GM12878 (cell line): ENCODE results near the gene WBP2NL. TPM values are rescaled to one million over a fixed set of nuclear protein-coding genes. Genes with fewer than 3 reads are reported as not detected.

Source experiments
- ATAC-seq: fragments of 200-7000 bp; cut with Tn5 transposase; 3 replicates; pipeline ENCODE4 v1.9.1; 2020; ENCODE audit warnings: mild to moderate bottlenecking, moderate library complexity
- BruUV-seq: library from RNA; stranded (reverse); fragments of 400-500 nt; replicated peaks from 2 replicates; lab custom pipeline; 2021; lab: Mats Ljungman, UMichigan
- CTCF ChIA-PET: fragments of 300-600 bp; sonication (Branson Sonifier 250); formaldehyde crosslinking; extraction: SDS; loops from one replicate; lab custom pipeline; 2021; ENCODE audit warnings: inconsistent platforms; lab: Yijun Ruan, JAX
- POLR2A ChIA-PET: fragments of 350-600 bp; formaldehyde crosslinking; extraction: SDS; loops from one replicate; lab custom pipeline; 2021; ENCODE audit warnings: inconsistent platforms; lab: Charles Lee
- RAD21 ChIA-PET: fragments of 300-600 bp; sonication (Branson Sonifier 250); formaldehyde crosslinking; loops from one replicate; lab custom pipeline; 2023; ENCODE audit warnings: antibody characterized with exemption; ENCODE audit not compliant: unreplicated experiment; lab: Charles Lee
- SMC1A ChIA-PET: fragments of 300-600 bp; sonication (Branson Sonifier 250); formaldehyde crosslinking; loops from one replicate; lab custom pipeline; 2023; ENCODE audit not compliant: unreplicated experiment, uncharacterized antibody; lab: Charles Lee
- DNase-seq: peaks from one replicate; pipeline ENCODE4 v3.0.0-alpha.2; 2011; ENCODE audit warnings: low read depth, low spot score
- FAIRE-seq: peaks from 3 replicates; lab custom pipeline; 2011; peaks lifted over from hg19 to GRCh38; lab: Jason Lieb, UNC
- H2AFZ ChIP-seq: 2 replicates; pipeline ENCODE4 v1.6.0; 2011; ENCODE audit warnings: low read depth, low read length, control low read depth; ENCODE audit not compliant: control insufficient read depth
- H3K27ac ChIP-seq: 2 replicates; pipeline ENCODE4 v1.5.1; 2011; ENCODE audit warnings: control low read depth; ENCODE audit not compliant: control insufficient read depth, insufficient read depth
- H3K27me3 ChIP-seq, 2 experiments: replicated peaks in 1 of 2; 2 replicates each; pipeline versions ENCODE4 v1.6.0 to v1.6.1; 2011; ENCODE audit warnings: low read length in 1 of 2; ENCODE audit not compliant: control insufficient read depth in 2 of 2, insufficient read depth in 2 of 2
- H3K36me3 ChIP-seq, 2 experiments: 2 replicates each; pipeline ENCODE4 v1.5.1; 2011; ENCODE audit warnings: low read length in 1 of 2; ENCODE audit not compliant: control insufficient read depth in 2 of 2, insufficient read depth in 2 of 2
- H3K4me1 ChIP-seq: 2 replicates; pipeline ENCODE4 v1.6.1; 2011; ENCODE audit warnings: mild to moderate bottlenecking, low read length, moderate library complexity, mixed read lengths; ENCODE audit not compliant: control insufficient read depth, insufficient read depth
- H3K4me2 ChIP-seq: 2 replicates; pipeline ENCODE4 v1.6.0; 2011; ENCODE audit warnings: control low read depth; ENCODE audit not compliant: control insufficient read depth, insufficient read depth
- H3K4me3 ChIP-seq: fragments of 200-600 bp; sonication (generic); 2 replicates; pipeline ENCODE4 v1.5.1; 2016
- H3K79me2 ChIP-seq: 2 replicates; pipeline ENCODE4 v1.6.0; 2011; ENCODE audit warnings: low read length; ENCODE audit not compliant: control insufficient read depth, insufficient read depth
- H3K9ac ChIP-seq: 2 replicates; pipeline ENCODE4 v1.8.0; 2011; ENCODE audit warnings: low read length, control low read depth, mixed read lengths; ENCODE audit not compliant: control insufficient read depth, insufficient read depth
- H3K9me3 ChIP-seq: replicated peaks from 3 replicates; pipeline ENCODE4 v1.5.1; 2011; ENCODE audit warnings: mild to moderate bottlenecking, low read length; ENCODE audit not compliant: control insufficient read depth, insufficient read depth
- H4K20me1 ChIP-seq: 2 replicates; pipeline ENCODE4 v1.6.0; 2011; ENCODE audit not compliant: control insufficient read depth, insufficient read depth
- ATF3 ChIP-seq: IDR thresholded peaks from 2 replicates; pipeline ENCODE4 v1.6.1; 2011; ENCODE audit warnings: low read depth, mild to moderate bottlenecking, low read length, moderate library complexity, borderline replicate concordance; ENCODE audit errors: extremely low read depth
- HDAC6 ChIP-seq: fragments of 200-600 bp; sonication (generic); IDR thresholded peaks from one replicate; pipeline ENCODE4 v1.8.0; 2017; ENCODE audit warnings: antibody characterized with exemption; ENCODE audit not compliant: unreplicated experiment
- IRF3 ChIP-seq: fragments of 450-650 bp; IDR thresholded peaks from 2 replicates; pipeline ENCODE4 v1.6.1; 2014; ENCODE audit warnings: mild to moderate bottlenecking
- MEF2A ChIP-seq: IDR thresholded peaks from 2 replicates; pipeline ENCODE4 v1.6.1; 2011; ENCODE audit warnings: low read depth, mild to moderate bottlenecking, low read length, moderate library complexity; ENCODE audit not compliant: insufficient read depth
- MEF2B ChIP-seq: fragments of 450-650 bp; IDR thresholded peaks from 2 replicates; pipeline ENCODE4 v1.6.1; 2018; ENCODE audit warnings: mild to moderate bottlenecking, moderate library complexity; ENCODE audit not compliant: partially characterized antibody, poor library complexity, severe bottlenecking
- NR2C1 ChIP-seq: fragments of 450-650 bp; IDR thresholded peaks from 2 replicates; pipeline ENCODE4 v1.6.1; 2017; ENCODE audit warnings: antibody characterized with exemption, mild to moderate bottlenecking, moderate library complexity
- PAX5 ChIP-seq: IDR thresholded peaks from 2 replicates; pipeline ENCODE4 v1.6.1; 2011; ENCODE audit warnings: low read depth, low read length, borderline replicate concordance
- PKNOX1 ChIP-seq: fragments of 450-650 bp; IDR thresholded peaks from 2 replicates; pipeline ENCODE4 v1.6.1; 2016; ENCODE audit warnings: mild to moderate bottlenecking
- POU2F2 ChIP-seq: IDR thresholded peaks from 3 replicates; pipeline ENCODE4 v1.6.1; 2011; ENCODE audit warnings: low read depth, mild to moderate bottlenecking, low read length, borderline replicate concordance
- RCOR1 ChIP-seq: conservative IDR thresholded peaks from 2 replicates; pipeline ENCODE4 v1.6.1; 2012; ENCODE audit warnings: low read depth, low read length, improper control_type of control experiment
- RFX5 ChIP-seq: IDR thresholded peaks from 2 replicates; pipeline ENCODE4 v1.6.1; 2011; ENCODE audit warnings: low read depth, low read length, improper control_type of control experiment
- SMC3 ChIP-seq: IDR thresholded peaks from 2 replicates; pipeline ENCODE4 v1.6.1; 2011; ENCODE audit warnings: low read length, improper control_type of control experiment, borderline replicate concordance
- SRF ChIP-seq, 2 experiments: IDR thresholded peaks; 2 replicates each; pipeline ENCODE4 v1.6.1; 2011; ENCODE audit warnings: low read depth in 2 of 2, low read length in 2 of 2, mild to moderate bottlenecking in 1 of 2, moderate library complexity in 1 of 2
- WRNIP1 ChIP-seq: IDR thresholded peaks from 2 replicates; pipeline ENCODE4 v1.6.1; 2011; ENCODE audit warnings: low read depth, low read length, improper control_type of control experiment, borderline replicate concordance
- ZNF384 ChIP-seq: IDR thresholded peaks from 2 replicates; pipeline ENCODE4 v1.6.1; 2012; ENCODE audit warnings: low read depth, mild to moderate bottlenecking, low read length, improper control_type of control experiment, borderline replicate concordance
- WGBS: methylation state at CpG from one replicate; pipeline ENCODE4 v1.1.6; 2016; ENCODE audit warnings: low lambda C conversion rate; ENCODE audit not compliant: insufficient replicate concordance, insufficient coverage; ENCODE audit errors: missing lambda C conversion rate; 5-methylcytosine and 5-hydroxymethylcytosine counted together
- in situ Hi-C: fragments of 300-500 bp; cut with MboI; formaldehyde crosslinking; loops from 9 replicates; pipeline ENCODE4 v1.14.3; 2018; ENCODE audit warnings: mixed read lengths
- intact Hi-C: fragments of 100-400 bp; cut with micrococcal nuclease; formaldehyde crosslinking; loops from one replicate; pipeline ENCODE4 v1.14.2; 2022; ENCODE audit not compliant: unreplicated experiment
- polyA plus RNA-seq, 11 experiments: library from polyadenylated mRNA; depleted of rRNA in 4 of 11; unstranded in 6 of 11; stranded (reverse) in 5 of 11; fragments of >200 nt; fragmentation: Nextera tagmentation in 4 of 11; fragmentation: Illumina TruSeq in 1 of 11; extraction: Ambion mirVana in 4 of 11; extraction: Trizol in 1 of 11; gene quantifications; 1 replicate in 1 of 11; 2 replicates in 10 of 11; pipeline versions ENCODE4 v1.2.1 to v1.2.3, GENCODE V29; 2011 to 2016; ENCODE audit warnings: inconsistent platforms in 2 of 11, missing spikeins in 2 of 11, low read depth in 1 of 11
- total RNA-seq, 4 experiments: library from RNA; depleted of rRNA in 3 of 4; stranded (reverse); fragments of >200 nt in 3 of 4; fragmentation: Illumina TruSeq in 1 of 4; extraction: Trizol in 1 of 4; gene quantifications; 2 replicates each; pipeline versions ENCODE4 v1.2.1 to v1.2.3, GENCODE V29; 2013 to 2021

The WBP2NL gene
- total and polyA plus RNA-seq, 10 of the 15 experiments (the other 5 are each of a cell fraction or from before 2014, with no cell fraction given) = 0.46 to 1.9 (median 1.3) TPM

- TF ChIP-seq SMC3 (no peak), ZNF384 (no peak), MEF2A (no peak)
Measured at GRCh38 chr22:41951898-41952474, 46.6 kb upstream of the WBP2NL start, which contains the start of gene SMIM45 (continued).

GRCh38 chr22:41952713-41953112 lies 45.9 kb upstream of the WBP2NL start:
- no peak overlapping the region for H3K27ac ChIP-seq
- peaks cover 35% of the 10 kb centered on the region for H3K4me1 ChIP-seq
- 59% methylated on average over 2 of the region's 2 CpGs for WGBS
- ATAC-seq (no peak), DNase-seq (no peak), FAIRE-seq (no peak)
- TF ChIP-seq POU2F2 (no peak), MEF2B (no peak), SRF (IDR thresholded peaks at IDR 0.05; ENCODE audit: low read depth in 2 of 2, low read length in 2 of 2) (no peak), PKNOX1 (no peak), WRNIP1 (no peak), PAX5 (no peak), RCOR1 (no peak), IRF3 (no peak), HDAC6 (no peak), NR2C1 (no peak), RFX5 (no peak), ATF3 (no peak)
- H3K4me2 ChIP-seq = no peak overlapping the region
- ChIA-PET RAD21 (interaction anchor here (0.8 to 7.9 kb wide), 5 partner anchors 9 to 160 kb away, joined by 4 to 115 read pairs (median 8); partner anchors contain the start of gene TNFRSF13C), POLR2A (interaction anchor here (0.6 to 8.3 kb wide), 7 partner anchors 16 to 484 kb away, joined by 3 to 145 read pairs (median 3); partner anchors contain the start of gene TNFRSF13C), CTCF (interaction anchor here (1.1 to 4.1 kb wide), 10 partner anchors 9 to 255 kb away, joined by 3 to 27 read pairs (median 5); partner anchors contain the start of genes MEI1 and WBP2NL), SMC1A (interaction anchor here (1.1 to 4.3 kb wide), 5 partner anchors 9 to 254 kb away, joined by 3 to 31 read pairs (median 4); partner anchors contain the start of genes MEI1 and TNFRSF13C)
- no peaks in the 10 kb centered on the region for H3K36me3 ChIP-seq
- in situ Hi-C loops (no loop called here), intact Hi-C loops (loop anchor here (5.0 kb wide), 1 partner anchor 160 kb away; no protein-coding TSS in a partner anchor)
- H4K20me1 ChIP-seq = no peaks in the 10 kb centered on the region
- H2AFZ ChIP-seq = no peak overlapping the region
- BruUV-seq = no TSS peak
- H3K9me3 ChIP-seq = no peaks in the 10 kb centered on the region
- H3K79me2 ChIP-seq = peaks cover 6% of the 10 kb centered on the region
- no peak overlapping the region for H3K9ac ChIP-seq
- no peaks in the 10 kb centered on the region for H3K27me3 ChIP-seq
- no peak overlapping the region for H3K4me3 ChIP-seq
